T1000 (cell line): Measurements from ENCODE around the gene BPIFB1.

Source experiments
- DNase-seq: peaks from one replicate; lab custom pipeline; 2025; ENCODE audit warnings: mixed read lengths; lab: John Stamatoyannopoulos, UW

Gene BPIFB1

GRCh38 chr20:33298391-33298790, 15.4 kb downstream of the BPIFB1 start:
- no peak for DNase-seq

GRCh38 chr20:33299111-33299603, 16.1 kb downstream of the BPIFB1 start:
- no peak for DNase-seq

- DNase-seq, result no peak
Observed at GRCh38 chr20:33301192-33301930, 18.3 kb downstream of the BPIFB1 start.

DNA sequence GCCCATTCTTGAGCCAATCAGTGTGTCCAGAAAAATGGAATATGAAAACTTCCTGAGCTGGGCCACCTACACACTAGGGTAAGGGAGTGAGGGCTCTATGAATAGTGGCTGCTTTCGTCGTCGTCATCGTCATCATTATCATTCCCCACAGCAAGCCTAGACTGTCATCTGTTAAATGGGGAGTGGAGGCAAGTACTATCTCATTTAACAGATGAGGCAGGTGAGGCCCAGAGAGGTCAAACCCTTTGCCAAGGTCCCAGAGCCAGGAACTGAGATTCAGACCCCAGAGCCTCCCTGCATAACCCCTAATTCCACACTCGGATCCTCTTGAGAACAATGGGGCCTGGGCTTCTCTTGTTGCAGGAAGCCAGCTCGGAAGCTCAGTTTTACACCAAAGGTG, 20.6 kb downstream of the BPIFB1 start:
- no peak for DNase-seq

DNA sequence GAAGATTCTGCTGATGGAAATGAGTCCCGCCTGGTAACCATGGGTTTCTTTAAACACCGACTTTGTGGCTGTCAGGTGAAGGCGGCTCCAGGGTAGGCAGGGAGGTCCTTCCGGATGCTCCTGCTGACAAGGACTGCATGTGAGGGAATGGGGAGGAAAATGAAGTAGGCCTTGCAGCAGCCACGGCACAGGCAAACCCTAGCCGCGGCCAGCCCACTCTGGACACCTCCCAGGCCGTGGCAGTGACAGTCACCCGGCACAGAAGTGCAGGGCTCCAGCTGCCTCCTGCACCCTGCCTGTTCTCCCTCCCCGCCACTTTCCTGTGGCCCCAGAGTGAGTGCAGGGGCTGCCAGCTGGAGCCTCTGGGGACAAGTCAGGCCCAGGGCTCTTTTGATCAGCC, 21.0 kb downstream of the BPIFB1 start:
- DNase-seq, result no peak

DNA sequence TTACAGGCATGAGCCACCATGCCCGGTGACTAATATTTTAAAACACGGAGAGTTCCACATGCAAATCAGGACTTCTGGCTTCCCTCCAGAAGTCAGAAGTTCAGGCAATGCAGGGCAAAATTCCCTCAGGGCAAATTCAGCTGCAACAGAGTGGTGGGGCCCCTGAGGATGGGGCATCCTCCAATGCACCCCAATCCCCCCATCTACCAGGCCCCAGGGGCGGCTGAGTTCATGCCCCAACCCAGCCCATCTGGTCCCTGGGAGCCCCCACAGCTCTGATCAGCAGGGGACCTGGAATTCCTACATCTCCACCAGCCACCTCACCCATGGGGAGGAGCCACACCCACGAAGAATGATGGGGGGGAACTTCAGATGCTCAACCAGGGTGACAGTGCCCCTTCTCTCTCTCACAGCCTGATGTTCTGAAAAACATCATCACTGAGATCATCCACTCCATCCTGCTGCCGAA, 22.6 kb downstream of the BPIFB1 start:
- DNase-seq, result no peak

GRCh38 chr20:33306228-33306627, 23.2 kb downstream of the BPIFB1 start:
- DNase-seq, result no peak

- no peak for DNase-seq
Observed at GRCh38 chr20:33306807-33307206, 23.8 kb downstream of the BPIFB1 start.

DNA sequence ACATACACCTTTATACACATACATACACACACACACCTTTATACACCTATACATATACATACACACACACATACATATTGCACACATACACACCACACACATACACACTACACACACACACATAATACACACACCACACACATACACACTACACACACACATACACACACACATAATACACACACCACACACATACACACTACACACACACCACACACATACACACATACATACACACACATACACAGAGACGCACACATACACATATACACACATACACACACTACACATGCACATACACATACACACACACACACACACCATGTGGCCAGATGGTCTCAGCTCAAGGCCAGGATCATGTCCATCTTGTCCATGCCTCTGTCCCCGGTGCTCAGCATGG, 25.7 kb downstream of the BPIFB1 start:
- no peak for DNase-seq

DNA sequence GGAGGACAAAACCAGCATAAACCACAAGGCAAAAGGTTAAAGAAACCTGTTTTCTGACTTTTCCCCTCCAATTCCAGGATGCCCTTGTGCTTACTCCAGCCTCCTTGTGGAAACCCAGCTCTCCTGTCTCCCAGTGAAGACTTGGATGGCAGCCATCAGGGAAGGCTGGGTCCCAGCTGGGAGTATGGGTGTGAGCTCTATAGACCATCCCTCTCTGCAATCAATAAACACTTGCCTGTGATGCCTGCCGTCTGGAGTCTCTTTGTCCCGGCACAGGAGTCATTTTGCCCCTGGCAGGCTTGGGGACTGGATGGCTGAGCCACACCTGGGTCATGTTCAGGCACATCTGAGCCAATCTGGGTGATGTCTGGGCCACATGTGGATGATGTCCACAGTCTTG, 26.6 kb downstream of the BPIFB1 start:
- no peak for DNase-seq

DNA sequence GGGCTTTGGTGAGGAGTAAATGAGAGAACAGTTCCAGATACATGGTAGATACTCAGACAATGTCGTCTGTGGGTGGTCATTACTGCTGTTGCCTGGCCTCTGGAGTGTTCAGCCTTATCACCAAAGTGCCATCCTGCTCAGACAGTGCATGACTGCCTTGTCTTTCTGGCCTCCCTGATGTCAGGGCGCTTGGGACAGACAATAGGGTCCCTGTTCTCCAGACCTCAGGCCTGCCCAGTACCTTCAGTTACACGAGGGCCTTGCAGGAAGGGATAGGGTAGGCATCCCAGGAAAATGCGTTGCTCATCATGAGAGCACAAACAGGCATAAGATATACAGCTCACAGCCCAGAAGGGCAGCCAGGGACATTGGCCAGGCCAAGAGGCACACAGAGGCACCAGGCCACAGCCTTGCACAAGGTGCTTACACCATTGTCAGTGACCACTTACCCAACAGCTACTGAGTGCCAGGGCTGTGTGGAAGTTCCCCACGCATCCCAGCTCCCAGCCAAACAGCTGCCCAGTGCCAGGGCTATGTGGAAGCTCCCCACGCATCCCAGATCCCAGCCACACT, 27.4 kb downstream of the BPIFB1 start:
- no peak for DNase-seq

DNA sequence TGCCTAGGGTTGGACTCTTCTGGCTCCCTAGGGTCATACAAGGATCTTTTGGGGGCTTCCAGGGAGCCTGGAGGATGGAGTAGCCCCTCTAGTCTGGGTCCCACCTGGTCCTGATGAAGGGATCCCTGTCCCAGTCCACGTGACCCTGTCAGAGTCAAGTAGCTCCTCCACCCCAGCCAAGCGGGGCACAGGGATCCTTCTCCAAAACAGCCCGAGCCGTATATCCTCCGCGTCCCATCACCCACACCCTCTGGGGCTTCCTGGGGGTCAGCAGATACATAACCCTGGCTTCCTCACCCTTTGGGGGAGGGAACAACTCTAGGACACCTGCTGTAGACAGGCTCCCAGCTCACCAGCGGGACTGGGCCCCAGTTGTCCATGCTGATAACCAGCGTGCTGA, 28.0 kb downstream of the BPIFB1 start:
- DNase-seq, result no peak

DNA sequence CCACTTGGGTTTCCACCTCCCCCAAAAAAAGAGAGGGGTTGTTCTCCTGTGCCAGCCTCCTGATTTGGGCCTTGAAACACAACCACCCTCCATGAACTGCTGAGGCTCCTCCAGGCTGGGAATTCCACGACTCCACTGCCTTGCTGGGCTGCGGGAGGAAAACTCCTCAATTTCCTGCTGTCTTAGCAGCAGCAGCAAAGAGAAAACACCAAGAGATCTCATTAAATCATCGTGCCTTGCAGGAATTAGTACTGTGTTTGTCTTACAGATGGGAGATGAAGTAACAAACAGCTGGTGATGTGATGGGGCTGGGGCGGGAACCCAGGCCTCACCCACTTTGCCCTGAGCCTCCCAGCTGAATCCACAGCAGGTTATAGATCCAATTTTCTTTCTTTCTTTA, 29.0 kb downstream of the BPIFB1 start:
- DNase-seq, result no peak

DNA sequence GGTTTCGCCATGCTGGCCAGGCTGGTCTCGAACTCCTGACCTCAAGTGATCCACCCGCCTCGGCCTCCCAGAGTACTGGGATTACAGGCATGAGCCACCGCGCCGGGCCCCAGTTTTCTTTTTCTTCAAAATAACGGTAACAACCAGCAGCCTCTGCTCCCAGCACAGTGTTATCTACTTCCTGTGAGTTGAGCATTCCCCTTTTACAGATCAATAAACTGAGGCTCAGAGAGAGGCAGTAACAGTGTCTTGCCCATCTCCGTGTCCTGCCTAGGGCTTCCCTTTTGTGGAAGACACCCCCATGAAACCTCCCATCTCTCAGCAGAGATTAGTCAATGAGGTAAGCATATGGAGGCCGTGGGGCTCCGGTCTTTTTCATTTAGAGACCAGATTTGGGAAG, 29.6 kb downstream of the BPIFB1 start:
- no peak for DNase-seq

DNA sequence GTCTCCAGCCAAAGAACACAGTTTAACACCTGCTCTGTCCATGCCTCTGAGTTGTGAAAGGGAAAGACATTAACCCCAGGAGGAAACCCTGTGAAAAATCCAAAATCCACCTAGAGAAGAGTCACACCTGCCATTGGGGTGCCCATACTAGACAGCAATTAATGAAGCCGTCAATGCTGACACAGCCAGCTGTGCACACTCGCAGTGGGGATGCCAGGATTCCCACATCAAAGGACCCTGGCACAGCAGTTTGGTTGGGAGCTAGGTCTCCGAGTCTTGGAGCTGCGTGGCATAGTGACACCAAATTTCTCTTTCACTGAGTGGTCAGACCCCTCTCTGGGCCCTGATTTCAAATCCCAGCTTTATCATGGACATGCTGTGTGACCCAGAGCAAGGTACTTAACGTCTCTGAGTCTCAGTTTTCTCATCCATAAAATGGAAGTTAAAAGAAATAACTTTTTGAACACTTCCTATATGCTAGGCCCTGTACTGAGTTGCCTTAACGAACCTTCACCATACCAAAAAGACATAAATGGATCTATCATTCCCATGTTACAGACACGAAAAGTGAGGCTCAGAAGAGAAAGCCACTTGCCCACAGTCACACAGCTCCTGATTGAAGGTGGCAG, 30.8 kb downstream of the BPIFB1 start:
- DNase-seq, result no peak

DNA sequence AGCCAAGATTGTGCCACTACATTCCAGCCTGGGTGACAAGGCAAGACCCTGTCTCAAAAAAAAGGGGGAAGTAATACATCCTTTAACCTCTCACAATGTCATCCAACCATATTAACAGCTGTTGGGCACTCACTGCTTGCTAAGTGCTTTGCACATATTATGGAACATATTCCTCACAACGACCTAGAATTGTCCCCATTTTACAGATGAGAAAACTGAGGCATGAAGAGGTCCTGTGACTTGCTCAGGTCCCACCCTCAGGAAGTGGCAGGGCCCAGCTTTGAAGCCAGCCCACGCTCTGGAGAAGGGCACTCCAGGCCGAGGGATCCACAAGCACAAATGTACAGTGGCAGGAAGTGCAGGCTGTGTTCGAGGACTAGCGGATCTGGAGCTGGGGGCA, 33.3 kb downstream of the BPIFB1 start:
- DNase-seq, result no peak

- no peak for DNase-seq
Observed at GRCh38 chr20:33316958-33317357, 33.9 kb downstream of the BPIFB1 start.

GRCh38 chr20:33317424-33318095, 34.5 kb downstream of the BPIFB1 start:
- DNase-seq, result no peak

DNA sequence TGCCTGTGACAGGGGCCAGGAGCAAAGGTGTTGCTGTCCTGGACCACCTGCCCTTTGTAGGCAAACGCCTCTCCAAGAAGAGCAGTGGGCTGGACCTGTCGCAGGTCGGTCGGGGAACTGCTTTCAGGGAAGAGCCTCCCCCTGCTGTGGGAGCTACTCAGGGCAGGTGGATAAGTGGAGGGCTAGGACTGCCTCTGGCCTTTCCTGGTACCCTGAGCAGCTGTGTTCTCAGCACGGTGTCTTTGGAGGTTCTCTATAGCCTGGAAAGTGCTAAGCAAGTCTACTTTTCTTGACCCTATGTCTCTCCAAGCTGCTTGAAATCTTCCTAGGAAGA, 35.0 kb downstream of the BPIFB1 start:
- no peak for DNase-seq

DNA sequence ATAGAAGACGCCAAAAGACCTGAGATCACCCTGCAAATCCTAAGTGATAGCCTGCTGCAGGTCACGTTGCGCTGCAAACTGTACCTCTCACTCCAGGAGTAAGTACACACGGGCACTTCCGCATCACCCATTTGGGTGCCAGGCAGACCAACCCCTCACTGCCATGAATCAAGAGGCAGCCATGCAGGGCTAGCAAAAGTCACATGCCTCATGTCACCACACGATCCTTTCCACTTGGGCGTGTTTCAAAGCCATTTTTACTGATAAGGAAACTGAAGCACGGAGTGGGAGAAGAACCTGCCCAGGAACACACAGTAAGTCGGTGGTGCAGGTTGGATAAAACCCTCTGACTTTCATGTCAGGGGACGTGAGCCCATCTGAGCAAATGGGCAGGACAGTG, 37.0 kb downstream of the BPIFB1 start:
- DNase-seq, result no peak

- DNase-seq, result no peak
Observed at GRCh38 chr20:33322456-33322855, 39.4 kb downstream of the BPIFB1 start.

- no peak for DNase-seq
Observed at GRCh38 chr20:33323236-33323635, 40.2 kb downstream of the BPIFB1 start.

DNA sequence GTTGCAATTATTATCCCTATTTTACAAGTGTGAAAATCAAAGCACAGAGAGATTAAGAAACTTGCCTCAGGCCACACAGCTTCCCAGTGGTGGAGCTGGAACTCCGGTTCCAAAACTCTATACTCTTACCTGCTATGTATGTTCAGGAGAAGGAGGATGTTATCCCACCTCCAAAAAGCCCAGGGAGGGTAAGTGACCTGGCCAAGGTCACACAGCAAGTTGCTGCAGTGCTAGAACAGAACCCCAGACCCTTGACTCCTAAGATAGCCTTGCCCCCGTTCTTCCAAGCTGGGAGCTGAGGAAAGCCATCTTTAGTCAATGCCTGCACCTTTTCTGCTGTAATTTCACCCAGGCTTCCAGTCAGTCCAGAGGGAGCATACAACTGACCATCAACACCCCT, 42.3 kb downstream of the BPIFB1 start:
- DNase-seq, result no peak
